GM18498 (cell line): ENCODE data around the gene GPSM1.

Experiments
- ATAC-seq: cut with Tn5 transposase; IDR thresholded peaks from one replicate; pipeline ENCODE4 v1.9.1; 2021; ENCODE audit warnings: mild to moderate bottlenecking, moderate library complexity; ENCODE audit not compliant: unreplicated experiment

The GPSM1 gene

GRCh38 chr9:136358888-136359287 lies 31.5 kb downstream of the GPSM1 start:
- ATAC-seq, result no peak

GRCh38 chr9:136359774-136360718 lies 32.7 kb downstream of the GPSM1 start:
- no peak for ATAC-seq

- no peak for ATAC-seq
Measured at GRCh38 chr9:136361047-136361753, 33.9 kb downstream of the GPSM1 start.

DNA sequence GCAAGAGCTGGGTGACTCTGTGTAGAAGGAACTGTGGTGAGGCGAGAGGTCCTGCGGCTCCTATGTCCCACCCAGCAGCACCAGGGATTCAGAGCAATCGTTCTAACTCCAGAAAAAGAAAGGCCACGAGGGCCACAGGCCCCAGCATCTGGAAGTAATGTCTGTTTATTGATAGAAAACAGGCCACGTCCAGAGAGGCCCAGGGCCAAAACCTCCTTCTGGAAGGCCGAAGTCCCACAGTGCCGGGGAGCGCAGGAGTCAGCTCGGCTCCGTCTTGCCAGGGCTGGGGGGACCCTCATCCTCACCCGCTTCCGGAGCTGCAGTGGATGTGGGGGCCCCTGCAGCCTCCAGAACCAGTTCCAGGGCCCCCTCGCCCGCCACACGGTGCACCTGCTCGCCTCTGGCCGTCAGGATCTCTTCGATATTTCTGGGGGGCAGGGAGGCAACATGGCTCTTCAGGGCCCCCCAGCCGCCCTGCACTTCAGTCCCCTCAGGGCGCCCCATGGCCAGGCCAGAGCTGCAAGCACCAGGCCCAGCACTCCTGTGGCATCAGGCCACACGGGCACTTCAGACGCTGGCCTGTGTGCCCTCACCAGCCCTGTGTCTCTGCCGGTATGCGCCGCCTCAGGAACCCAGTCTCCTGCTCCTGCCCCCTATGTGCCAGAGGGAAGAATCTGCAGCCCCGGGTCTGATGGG lies 34.6 kb downstream of the GPSM1 start:
- ATAC-seq, result no peak

GRCh38 chr9:136362450-136362784 lies 35.1 kb downstream of the GPSM1 start:
- no peak for ATAC-seq

DNA sequence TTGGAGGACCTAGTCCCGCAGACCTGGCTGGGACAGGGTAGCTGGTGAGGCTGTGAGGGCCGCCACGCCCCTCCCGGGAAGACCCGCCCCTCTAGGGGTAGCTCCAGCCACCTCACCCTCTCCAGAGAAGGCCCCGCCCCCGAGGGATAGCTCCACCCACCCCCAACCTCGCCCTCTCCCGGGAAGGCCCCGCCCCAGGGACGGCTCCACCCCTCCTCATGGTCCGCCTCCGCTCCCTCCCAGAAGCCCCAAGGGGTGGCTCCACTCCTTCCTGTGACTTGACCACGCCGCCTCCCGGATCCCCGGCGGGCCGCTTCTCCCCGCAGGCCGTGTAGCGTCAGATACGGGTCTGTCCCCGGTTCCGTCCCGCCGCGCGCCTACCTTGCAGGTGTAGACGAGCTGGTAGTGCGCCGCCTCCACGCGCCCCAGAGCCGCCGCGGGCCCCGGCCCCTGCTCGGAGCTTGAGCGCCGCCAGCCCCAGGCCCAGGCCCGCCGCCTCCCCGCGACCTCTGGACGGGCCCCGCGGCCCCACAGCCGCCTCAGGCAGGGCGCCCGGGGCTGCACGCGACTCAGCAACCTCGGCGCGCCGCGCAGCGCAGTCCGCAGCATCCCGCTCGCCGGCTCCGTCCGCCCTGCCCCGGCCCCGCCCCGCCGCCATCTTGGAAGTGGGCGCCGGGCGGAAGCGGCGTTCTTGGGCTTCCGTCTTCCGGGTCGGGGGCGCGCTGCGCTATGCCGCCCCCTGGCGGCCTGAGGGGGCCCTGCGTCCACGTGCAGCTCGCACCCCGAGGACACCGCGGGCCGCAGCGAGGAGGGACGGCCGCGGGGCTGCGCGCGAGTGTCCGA lies 36.0 kb downstream of the GPSM1 start, which contains the start of gene DNLZ:
Gene DNLZ (minus strand): TSS at position 639 of the 843 bp plus-strand sequence. CDS start 30 bp downstream, at position 609.
- ATAC-seq, result peak; percentile 79

- ATAC-seq, result no peak
Measured at GRCh38 chr9:136363949-136364748, 36.8 kb downstream of the GPSM1 start.

GRCh38 chr9:136364942-136365774 lies 37.8 kb downstream of the GPSM1 start:
- no peak for ATAC-seq

DNA sequence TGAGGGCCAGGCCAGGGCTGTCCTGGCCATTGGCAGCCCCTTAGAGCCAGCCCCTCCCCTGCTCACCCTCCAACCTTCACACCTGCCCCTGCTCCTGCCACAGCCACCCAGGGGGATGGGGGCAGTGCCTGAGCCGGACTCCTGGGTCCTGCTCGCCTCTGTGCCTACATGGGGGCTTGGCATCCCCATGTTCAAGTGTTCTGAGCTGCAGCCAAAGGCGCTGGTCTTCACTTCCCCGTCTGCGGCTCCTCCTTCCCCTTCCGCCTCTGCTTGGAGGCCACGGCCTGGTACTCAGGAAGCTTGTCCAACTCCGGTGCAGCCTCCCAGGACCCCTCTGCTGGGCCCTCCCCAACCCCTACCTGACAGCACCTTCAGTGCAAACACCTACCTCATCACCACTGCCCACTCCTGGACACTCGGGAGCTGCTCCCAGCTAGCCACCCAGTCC lies 38.5 kb downstream of the GPSM1 start:
- no peak for ATAC-seq

GRCh38 chr9:136366826-136367225 lies 39.5 kb downstream of the GPSM1 start:
- no peak for ATAC-seq

DNA sequence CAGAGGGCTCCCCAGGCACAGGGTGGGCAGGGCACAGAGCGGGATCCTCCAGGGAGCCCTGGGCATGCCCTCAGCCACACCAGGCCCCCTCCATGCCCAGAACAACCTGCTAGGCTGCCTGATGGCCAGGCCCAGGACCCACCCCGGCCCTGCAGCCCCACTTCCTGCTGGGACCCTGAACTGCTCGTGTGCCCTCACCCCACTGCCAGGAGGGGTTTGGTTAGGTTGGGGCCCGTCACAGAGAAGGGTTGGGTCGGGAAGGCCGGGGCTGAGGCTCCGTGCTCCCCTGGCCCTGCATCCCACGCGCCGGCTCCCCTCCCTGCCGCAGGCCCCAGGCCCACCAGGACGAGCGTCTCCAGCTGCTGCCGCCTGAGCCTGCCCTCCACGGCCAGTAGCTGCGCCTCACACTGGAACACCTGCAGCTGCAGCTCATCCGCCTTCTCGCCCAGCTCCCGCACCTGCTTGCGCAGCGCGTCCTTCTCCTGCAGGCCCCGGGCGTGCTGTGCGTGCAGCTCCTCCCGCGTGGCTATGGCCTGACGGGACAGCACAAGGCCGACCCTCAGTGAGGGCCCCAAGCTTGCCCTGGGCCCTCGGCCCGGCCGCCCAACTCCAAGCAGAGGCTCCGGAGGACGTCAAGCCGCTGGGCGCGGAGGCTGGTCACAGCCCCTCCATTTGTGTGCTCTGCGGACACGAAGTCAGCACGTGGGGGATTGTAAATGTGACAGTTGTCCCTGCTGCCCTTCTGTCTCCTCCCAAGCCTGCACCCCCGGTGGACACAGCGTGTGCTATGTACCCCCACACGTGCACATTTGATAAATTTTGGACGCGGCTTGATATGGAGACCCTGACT lies 40.2 kb downstream of the GPSM1 start:
- ATAC-seq, result no peak

GRCh38 chr9:136368190-136368589 lies 40.9 kb downstream of the GPSM1 start:
- ATAC-seq, result no peak

GRCh38 chr9:136370037-136370436 lies 42.7 kb downstream of the GPSM1 start:
- no peak for ATAC-seq

- no peak for ATAC-seq
Measured at GRCh38 chr9:136370687-136371532, 43.6 kb downstream of the GPSM1 start.

GRCh38 chr9:136371533-136371880 lies 44.2 kb downstream of the GPSM1 start:
- ATAC-seq, result no peak

- no peak for ATAC-seq
Measured at GRCh38 chr9:136372006-136372405, 44.7 kb downstream of the GPSM1 start.
